G401.6 (cell line): Measurements from ENCODE around the gene PCMT1.
"Not testable (repeated sequence)": the region's sequence is repeated elsewhere in the genome, so short reads cannot be mapped to it uniquely, and the experiment has no call there.

Source experiments
- FAIRE-seq: peaks from 2 replicates; lab custom pipeline; 2012; peaks lifted over from hg19 to GRCh38; lab: Jason Lieb, UNC

Gene PCMT1

DNA sequence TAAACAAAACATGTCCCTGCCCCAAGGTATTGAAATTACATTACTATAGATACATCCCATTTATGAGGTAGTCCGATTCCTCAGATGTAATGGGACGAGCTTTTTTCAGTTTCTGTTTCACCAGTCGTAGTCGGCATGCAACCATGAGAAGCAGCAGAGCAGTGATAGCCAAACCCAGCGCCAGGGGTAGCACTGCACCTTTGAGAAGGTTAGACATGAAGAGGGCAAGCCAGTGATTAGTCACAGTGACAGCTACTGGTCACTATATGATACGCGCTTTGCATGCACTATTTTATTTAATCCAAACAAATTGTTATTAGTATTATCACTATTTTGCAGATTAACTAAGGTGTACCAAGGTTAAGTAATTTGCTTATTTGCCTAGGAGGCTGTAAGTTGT is 71.0 kb downstream of the PCMT1 start:
- no peak for FAIRE-seq

DNA sequence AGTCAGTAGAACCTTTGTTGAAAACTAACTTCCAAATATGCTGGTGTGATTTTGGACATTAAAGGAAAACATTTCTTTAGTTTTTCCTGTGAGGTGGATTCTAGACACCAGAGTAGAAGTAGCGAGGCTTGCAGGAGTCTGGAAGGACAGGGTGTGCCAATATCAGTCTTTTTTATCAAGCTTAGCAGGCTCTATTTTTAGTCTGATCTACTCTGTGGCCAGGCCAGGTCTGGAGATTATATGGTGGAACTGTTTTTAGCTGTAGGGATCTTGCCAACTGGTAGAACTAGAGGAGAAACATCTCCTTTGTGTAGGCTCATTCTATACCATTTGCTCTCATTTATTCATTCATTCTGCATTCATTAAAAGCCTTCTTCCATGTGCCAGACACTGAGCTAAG is 72.0 kb downstream of the PCMT1 start:
- FAIRE-seq, result no peak

- no peak for FAIRE-seq
These were observed 73.5 kb downstream of the PCMT1 start for GRCh38 chr6:149823013-149823412.

- FAIRE-seq, result no peak
These were observed 75.8 kb downstream of the PCMT1 start for GRCh38 chr6:149825292-149825691.

DNA sequence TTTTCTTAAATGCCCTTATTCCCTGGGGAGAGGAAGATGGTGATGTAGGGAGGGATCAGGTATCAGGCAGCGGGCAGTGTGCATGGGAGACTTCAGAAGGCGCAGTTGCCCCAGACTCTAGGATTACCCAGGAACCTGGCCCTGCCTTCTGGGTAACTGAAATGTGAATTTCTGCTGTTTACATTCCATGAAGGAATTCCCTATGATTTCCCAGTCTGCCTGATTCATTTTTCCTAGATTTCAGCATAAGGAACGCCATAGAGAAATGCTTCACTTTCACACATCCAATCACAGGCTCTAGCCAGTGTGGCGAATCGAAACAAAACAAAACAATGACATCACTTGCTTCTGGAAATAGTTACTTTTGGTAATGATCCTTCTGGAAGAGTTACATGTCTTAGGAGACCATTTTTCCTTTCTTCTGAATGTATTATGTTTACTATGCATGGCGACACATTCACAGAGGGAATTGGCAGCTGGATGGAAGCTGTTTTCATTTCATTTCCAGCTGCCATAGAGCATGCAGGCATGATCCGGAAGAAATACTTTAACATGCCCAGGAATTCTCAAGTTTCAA is 81.3 kb downstream of the PCMT1 start:
- FAIRE-seq, result no peak

GRCh38 chr6:149831308-149831820 is 81.8 kb downstream of the PCMT1 start:
- FAIRE-seq, result no peak

DNA sequence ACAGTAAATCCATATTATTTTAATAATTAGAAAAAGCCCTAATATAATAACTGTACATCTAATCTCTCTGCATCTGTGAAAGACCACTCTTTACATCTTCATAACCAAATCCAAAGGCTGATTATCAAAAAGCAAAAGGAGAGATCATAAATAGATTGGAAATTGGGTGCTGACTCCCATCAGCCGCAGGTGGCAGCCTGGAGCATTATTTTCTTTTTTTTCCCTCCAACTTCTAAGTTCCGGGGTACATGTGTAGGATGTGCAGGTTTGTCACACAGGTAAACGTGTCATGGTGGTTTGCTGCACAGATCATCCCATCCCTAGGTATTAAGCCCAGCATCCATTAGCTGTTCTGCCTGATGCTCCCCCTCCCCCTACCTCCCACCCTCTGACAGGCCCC is 84.1 kb downstream of the PCMT1 start:
- FAIRE-seq, result no peak

DNA sequence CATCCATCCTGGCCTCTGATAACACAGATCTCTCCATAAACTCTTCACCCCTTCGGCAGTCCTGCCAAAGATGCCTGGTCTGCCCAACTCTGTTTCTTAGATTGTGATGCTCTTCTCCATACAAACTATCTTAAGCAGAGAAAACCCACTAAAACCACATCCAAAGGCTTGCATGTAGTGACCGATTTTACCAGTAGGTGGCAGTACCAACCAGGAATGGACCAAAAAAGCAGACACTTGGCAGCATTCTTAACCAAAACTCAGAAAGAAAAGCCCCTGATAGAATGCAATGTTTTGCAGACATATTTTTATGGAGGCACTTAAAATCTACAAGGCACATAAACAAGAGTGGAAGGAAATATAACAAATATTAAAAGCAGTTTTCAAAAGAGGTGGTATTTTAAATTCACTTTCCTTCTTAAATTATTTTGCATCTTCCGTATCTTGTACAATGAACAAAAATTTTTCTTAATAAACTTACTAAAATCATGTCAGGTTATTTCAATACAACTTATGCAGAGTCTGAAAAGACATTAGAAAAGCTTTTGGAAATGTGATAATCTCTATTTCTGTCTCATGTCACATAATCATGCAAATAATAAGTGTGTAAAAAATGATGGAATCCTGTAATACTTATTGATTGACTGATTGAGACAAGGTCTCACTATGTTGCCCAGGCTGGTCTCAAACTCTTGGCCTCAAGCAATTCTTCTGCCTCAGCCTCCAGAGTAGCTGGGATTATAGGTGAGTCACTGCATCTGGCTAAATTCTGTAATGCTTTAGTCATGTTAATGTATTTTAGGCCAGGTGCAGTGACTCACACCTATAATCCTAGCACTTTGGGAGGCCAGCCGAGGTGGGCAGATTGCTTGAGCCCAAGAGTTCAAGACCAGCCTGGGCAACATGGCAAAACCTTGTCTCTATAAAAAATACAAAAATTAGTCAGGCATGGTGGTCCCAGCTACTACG is 85.3 kb downstream of the PCMT1 start:
- peak; percentile 88 for FAIRE-seq

DNA sequence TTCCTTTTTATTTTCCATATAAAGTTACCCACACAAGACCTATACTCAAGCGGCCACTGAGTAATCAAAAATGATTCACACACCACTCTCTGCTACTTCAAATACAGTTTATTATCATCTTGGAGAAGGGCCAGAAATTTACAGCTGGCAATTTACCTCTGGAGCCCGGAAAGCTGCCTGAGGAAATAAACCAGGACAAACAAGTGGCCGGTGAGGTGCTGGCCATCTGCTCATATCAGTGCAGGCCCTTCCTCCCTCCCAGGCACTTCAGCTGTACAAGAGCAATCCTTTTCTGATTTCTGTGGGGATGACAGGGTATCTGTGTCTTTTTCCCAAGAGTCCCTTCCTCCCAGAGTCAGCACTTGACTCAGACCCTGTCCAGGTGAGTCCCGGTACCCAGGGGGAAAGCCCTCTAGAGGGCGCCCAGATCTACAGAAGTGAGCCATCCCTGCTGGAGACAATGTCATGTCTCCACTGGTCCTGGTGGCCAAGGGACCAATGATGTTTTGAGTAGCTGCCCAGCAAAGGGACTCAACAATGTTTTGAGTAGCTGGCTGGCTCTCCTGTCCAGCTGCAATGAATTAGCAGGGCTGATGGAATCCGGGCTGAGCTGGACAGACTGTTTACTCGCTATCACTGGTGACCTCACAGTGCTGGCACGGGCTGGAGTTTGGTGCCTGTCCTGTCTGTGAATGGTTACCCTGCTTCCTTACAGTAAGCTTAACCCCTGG is 91.0 kb downstream of the PCMT1 start:
- FAIRE-seq, result no peak

DNA sequence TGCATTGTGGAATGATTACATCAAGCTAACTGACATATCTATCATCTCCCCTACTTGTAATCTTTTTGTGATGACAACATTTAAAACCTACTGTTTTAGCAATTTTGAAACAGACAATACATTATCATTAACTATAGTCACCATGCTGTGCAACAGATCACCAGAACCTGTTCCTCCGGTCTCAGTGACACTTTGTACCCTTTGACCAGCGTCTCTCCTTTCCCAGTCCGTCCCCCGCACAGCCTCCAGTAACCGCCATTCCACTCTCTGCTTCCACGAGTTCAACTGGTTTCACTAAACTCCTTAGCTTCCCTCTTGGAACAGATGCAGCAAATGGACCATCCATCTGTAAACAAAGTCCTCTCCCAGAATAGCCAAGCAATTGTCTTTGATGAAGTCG is 92.8 kb downstream of the PCMT1 start:
- no peak for FAIRE-seq

DNA sequence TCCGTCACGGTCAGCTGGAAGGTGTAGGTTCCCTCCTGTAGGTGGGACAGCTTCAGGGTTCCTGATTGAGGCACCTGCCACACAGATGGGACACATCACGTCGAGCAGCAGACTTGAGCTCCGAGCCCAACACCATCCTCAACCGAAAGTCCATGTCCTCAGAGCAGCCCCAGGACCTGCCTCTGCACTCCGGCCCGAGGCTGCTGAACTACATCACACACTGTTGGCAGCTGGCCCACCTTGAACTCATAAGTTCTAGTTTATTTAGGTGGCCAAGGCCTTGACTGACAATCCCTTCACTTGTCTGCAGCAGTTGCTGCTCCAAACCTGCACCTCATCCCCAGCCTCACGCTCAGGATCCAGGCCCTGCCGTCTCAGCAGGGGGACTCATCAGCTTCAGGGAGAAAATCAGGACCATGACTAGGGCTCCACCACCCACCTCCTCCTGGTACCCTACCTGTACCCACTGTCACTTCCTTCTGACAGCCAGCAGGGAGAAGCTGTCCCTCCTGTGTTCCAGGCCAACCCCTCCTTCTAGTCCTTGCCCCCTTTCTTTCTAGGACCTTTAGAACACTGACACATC is 93.6 kb downstream of the PCMT1 start:
- FAIRE-seq, result no peak

DNA sequence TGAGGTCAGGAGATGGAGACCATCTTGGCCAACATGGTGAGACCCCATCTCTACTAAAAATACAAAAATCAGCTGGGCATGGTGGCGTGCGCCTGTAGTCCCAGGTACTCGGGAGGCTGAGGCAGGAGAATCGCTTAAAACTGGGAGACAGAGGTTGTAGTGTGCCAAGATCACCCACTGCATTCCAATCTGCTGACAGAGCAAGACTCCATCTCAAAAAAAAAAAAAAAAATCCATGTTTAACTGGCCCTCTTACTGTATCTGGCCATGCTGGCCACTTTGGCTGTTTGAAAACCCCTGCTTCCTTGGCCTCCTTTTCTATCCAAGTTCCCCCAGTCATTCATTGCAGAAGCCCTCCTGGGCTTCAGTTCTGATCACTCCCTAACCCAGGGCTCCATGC is 94.5 kb downstream of the PCMT1 start:
- not testable (repeated sequence) for FAIRE-seq

DNA sequence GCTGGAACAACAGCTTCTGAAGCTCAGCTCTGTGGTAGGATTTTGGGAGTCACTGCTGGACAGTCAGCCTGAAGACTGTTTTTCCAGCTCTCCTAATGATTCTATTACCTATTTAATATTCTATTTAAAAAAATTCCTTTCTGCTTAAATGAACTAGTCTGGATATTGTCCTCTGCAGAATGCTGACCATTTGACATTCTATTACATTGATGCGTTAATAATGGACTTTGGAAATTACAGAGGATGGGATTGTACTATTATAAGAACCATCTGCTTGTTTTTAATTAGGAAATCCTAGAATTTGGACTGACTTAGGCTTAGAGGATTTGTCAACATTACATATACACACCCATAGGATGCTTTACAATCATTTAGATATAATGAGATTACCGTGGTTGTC is 94.9 kb downstream of the PCMT1 start:
- FAIRE-seq, result no peak

DNA sequence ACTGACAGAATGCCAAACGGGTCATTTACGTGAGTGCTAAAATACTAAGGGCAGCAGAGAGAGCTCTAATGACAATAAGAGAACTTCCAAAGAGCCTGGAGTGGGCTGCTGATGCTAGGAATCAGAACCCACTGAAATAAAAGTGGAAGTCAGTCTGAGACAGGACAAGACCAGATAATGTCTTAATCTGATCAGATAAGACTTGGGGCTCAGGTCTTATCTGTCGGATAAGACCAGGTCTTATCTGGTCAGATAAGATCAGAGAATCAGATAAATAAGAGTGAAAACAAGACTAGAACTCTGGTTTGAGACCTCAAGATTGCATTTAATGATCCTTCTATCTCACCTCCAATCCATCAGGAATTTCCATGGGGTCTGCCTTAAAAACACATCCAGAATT is 96.0 kb downstream of the PCMT1 start:
- no peak for FAIRE-seq

DNA sequence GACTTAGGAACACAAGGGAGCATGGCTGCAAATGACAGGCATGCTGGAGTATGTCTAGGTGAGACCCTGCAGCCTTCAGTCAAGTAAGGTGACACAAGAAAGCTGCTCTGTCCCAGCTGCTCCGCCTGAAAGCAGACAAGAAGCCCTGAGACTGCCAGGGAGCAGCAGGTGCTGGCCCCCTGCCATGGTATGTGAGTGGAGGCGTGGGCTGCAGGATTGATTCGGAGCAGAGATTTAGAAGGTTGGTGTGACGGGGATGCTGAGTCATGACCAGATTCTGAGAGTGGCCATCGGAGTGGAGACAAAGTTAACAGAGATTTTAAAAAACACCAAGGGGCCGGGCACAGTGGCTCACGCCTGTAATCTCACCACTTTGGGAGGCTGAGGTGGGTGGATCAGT is 96.8 kb downstream of the PCMT1 start:
- no peak for FAIRE-seq

- FAIRE-seq, result no peak
These were observed 98.4 kb downstream of the PCMT1 start for GRCh38 chr6:149847939-149848267.

- not testable (repeated sequence) for FAIRE-seq
These were observed 98.8 kb downstream of the PCMT1 start for GRCh38 chr6:149848343-149848742.

- no peak for FAIRE-seq
These were observed 102.0 kb downstream of the PCMT1 start for GRCh38 chr6:149851461-149852110.

DNA sequence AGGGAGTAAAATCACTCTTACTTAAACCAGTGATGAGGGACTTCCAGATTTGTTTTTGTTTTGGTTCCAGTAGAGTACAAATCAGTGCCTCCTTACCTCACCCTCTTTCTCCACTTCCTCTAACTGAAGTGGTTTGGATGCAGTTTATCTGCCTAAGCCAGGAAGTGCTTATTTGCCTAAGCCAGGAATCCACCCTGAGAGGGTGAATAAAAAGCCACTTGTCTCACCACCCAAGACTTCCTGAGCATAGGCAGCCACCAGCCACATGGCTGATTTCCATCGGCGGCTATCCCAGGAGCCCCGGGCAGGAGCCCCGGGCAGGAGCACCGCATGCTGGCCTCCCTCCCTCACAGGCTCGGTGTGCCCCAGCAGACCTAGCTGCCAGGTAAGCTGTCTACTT is 102.6 kb downstream of the PCMT1 start:
- FAIRE-seq, result no peak

DNA sequence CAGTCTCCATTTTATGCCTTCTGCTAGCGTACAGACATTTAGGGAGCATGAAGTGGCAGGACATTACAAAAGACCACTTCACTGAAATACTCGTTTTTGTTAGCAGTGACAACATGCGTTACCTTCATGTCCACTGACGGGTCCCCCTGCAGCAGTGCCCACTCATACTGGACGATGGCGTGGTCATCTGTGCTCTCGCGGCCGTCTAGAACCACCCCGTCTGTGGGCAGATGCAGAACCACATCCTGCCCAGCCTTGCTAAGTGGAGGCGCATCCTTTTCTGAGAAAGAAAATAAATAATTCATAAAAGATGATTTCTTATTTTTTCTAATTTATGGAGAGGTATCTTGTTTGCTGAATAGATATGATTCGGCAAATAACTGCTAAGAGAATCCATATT is 103.3 kb downstream of the PCMT1 start:
- no peak for FAIRE-seq

- FAIRE-seq, result not testable (repeated sequence)
These were observed 104.5 kb downstream of the PCMT1 start for GRCh38 chr6:149854017-149854416.

DNA sequence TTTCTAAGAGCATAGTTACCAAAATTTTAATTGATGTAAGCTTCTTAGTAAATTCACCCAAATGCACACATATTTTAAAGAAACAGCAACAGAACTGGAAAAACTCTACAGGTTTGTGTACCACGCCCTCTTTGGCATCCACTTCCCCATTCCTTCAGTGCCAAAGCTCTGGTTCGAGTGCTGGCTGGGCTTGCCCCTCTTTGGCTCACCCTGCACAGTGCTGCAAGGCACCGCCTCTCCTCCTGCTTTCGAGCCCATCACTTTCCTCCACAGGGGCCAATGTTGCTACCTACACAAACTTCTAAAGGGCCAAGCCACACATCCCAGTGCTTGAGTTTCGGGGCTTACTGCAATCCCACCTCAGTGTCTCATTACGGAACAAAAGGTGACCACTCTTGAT is 105.0 kb downstream of the PCMT1 start:
- FAIRE-seq, result no peak
